GM12872 (cell line): Measurements from ENCODE around the gene SLX4IP.

Experiments used
- CTCF ChIP-seq: IDR thresholded peaks from 3 replicates; pipeline ENCODE4 v1.5.1; 2011; ENCODE audit warnings: low read depth, mild to moderate bottlenecking, low read length, moderate library complexity; ENCODE audit not compliant: insufficient read depth

SLX4IP gene

GRCh38 chr20:10490257-10490656 is 55.2 kb downstream of the SLX4IP start:
- TF ChIP-seq CTCF = no peak

- TF ChIP-seq CTCF = no peak
Observed at GRCh38 chr20:10490706-10491105, 55.6 kb downstream of the SLX4IP start.

GRCh38 chr20:10492065-10492464 is 57.0 kb downstream of the SLX4IP start:
- no peak for TF ChIP-seq CTCF

GRCh38 chr20:10492844-10493243 is 57.7 kb downstream of the SLX4IP start:
- no peak for TF ChIP-seq CTCF

- TF ChIP-seq CTCF = no peak
Observed at GRCh38 chr20:10495173-10495572, 60.1 kb downstream of the SLX4IP start.

- no peak for TF ChIP-seq CTCF
Observed at GRCh38 chr20:10496465-10496864, 61.4 kb downstream of the SLX4IP start.

- no peak for TF ChIP-seq CTCF
Observed at GRCh38 chr20:10497283-10497682, 62.2 kb downstream of the SLX4IP start.

GRCh38 chr20:10497791-10498190 is 62.7 kb downstream of the SLX4IP start:
- no peak for TF ChIP-seq CTCF
